Amygdala (tissue), 56 donors: ENCODE measurements around the gene TMEM69.
"Not testable (repeated sequence)": the region's sequence is repeated elsewhere in the genome, so short reads cannot be mapped to it uniquely, and the experiment has no call there.

ENCODE experiments used
- DNase-seq, 56 donors: peaks; one replicate each; lab custom pipeline; 2025; lab: John Stamatoyannopoulos, UW

Gene TMEM69

GRCh38 chr1:45677751-45678245 lies 10.2 kb upstream of the TMEM69 start:
- no peak for DNase-seq

- no peak for DNase-seq
These were observed 9.5 kb upstream of the TMEM69 start for GRCh38 chr1:45678489-45678888.

GRCh38 chr1:45679123-45679522 lies 8.9 kb upstream of the TMEM69 start:
- DNase-seq: peak in 2 of 56 donors; percentile 3 to 7

GRCh38 chr1:45682942-45683341 lies 5.0 kb upstream of the TMEM69 start:
- DNase-seq: no peak

- DNase-seq: no peak
These were observed 3.6 kb upstream of the TMEM69 start for GRCh38 chr1:45684402-45684801.

- peak in 1 of 56 donors; percentile 27 for DNase-seq
These were observed 2.5 kb upstream of the TMEM69 start for GRCh38 chr1:45685308-45686014.

GRCh38 chr1:45686015-45686287 lies 2.0 kb upstream of the TMEM69 start:
- peak in 19 of 56 donors; percentile 32 to 69 (median 51) for DNase-seq

- DNase-seq: peak; percentile 65 to 99 (median 95)
These were observed 1.5 kb upstream of the TMEM69 start, which contains the start of gene GPBP1L1 for GRCh38 chr1:45686288-45687013. Gene GPBP1L1 (minus strand): TSS chr1:45686533. CDS start chr1:45659087, 27,446 bp downstream.

GRCh38 chr1:45687014-45687753 lies 797 bp upstream of the TMEM69 start:
- DNase-seq: peak; percentile 63 to 99 (median 95)

- not testable (repeated sequence) for DNase-seq
These were observed 5.8 kb downstream of the TMEM69 start for GRCh38 chr1:45693811-45694210.

GRCh38 chr1:45694823-45695222 lies 6.8 kb downstream of the TMEM69 start:
- no peak for DNase-seq

GRCh38 chr1:45704637-45705036 lies 16.7 kb downstream of the TMEM69 start:
- no peak for DNase-seq

GRCh38 chr1:45713711-45714110 lies 25.7 kb downstream of the TMEM69 start:
- no peak for DNase-seq

- DNase-seq: no peak
These were observed 28.7 kb downstream of the TMEM69 start for GRCh38 chr1:45716700-45717099.

- not testable (repeated sequence) for DNase-seq
These were observed 29.4 kb downstream of the TMEM69 start for GRCh38 chr1:45717386-45717785.

GRCh38 chr1:45718289-45718688 lies 30.3 kb downstream of the TMEM69 start:
- DNase-seq: no peak

- DNase-seq: no peak
These were observed 33.2 kb downstream of the TMEM69 start for GRCh38 chr1:45721207-45721606.

GRCh38 chr1:45722809-45723208 lies 34.8 kb downstream of the TMEM69 start:
- DNase-seq: no peak

GRCh38 chr1:45723248-45723930 lies 35.4 kb downstream of the TMEM69 start:
- DNase-seq: no peak

GRCh38 chr1:45726007-45726406 lies 38.0 kb downstream of the TMEM69 start:
- not testable (repeated sequence) for DNase-seq
